ENCODE results near the gene CELF6.

CELF6 gene

DNA sequence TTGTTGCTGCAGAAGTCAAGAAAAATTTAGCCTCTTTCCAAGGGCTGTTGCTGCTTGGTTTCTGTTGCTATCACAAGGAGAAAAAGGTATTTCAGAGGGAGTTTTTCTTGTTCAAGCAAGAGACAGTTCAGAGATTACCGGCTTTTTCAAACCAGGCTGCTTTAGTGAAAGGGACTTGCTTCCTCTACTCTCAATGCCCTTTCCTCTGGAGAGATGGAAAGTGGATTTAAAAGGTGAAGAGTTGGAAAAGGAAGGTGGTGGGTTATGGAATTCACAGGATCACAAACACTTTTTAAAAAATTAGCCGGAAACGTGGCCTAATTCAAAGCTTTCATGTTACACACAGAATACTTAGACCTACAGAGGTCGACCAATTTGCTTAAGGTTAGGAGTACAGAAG is 48.7 kb downstream of the CELF6 start:
- no peak for DNase-seq

- no peak for DNase-seq
These were observed 50.2 kb downstream of the CELF6 start for GRCh38 chr15:72269739-72270138.

DNA sequence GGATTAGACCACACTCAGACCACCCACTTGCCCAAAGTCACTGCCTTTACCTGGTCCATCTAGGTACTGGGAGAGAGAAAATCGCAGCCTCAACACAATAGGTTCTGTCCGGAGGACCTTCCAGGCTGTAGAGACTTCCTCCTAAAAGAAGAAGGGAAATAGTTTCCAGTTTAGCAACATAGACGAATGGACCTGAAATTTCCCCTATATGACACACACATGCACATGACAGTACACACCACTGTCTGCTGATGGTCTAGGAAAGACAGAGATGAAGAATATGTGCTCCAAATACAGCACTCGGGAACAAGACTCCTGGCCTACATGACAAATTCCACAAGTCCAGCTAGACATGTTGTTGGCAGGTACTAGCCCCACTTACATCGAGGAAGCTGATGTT is 54.9 kb downstream of the CELF6 start:
- DNase-seq = no peak

GRCh38 chr15:72252663-72253299 is 67.2 kb downstream of the CELF6 start:
- no peak for DNase-seq

DNA sequence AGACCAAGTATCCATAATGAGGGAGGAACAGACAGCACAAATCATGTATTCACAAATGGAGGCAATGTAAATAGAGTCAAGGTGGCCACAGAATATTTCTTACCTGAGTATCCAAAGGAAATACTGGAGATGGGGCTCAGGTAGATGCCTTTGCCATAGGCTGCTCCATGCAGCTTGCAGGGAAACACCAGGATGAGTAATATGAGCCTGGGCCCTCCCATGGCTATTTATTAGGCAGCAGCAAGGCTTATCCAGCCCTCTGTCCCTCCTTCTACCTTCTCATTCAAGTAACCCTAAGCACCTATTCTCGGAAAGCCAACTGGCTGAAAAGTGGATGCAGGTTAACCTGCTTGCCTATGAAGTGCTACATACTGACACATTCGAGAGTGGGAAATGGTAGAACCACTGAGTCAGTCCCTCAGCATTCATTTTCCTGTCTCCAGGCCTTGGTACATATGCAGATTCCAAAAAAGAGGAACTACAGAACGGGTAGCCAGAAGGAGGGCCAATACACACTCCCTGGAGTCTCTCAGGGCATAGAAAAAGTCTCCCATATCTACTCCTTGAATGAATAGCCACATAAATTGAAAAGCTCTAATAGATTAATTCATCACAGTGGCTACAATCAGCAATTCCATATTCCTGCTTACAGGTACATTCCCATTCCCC is 70.7 kb downstream of the CELF6 start:
- DNase-seq = no peak

GRCh38 chr15:72248514-72248913 is 71.4 kb downstream of the CELF6 start:
- no peak for DNase-seq

DNA sequence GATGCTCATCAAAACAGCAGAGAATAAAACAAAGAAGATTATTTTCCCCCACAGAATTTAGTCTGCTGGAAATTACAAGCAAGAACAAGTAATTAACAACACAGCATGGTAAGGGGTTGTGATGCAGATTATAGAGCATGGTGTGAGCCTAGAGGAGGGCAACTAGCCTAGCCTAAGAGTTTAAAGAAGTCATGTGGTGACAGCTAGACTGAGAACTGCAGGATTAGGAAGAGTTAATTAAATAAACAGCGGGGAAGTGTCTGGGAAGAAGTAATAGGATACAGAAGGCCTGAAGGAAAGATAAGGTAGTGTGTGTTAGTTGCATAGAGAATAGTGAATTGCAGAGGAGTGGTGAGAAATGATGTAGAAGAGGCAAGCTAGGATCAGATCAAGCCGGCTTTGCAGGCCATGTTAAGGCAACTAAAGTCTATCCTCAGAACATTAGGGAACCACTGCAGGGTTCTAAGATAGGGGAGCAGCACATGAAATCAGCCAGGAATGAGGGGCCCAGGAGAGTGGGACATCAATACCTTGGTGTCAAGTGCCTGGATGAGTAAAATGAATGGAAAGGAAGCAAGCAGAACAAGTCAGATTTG is 77.1 kb downstream of the CELF6 start:
- no peak for DNase-seq

- no peak for DNase-seq
These were observed 80.3 kb downstream of the CELF6 start for GRCh38 chr15:72239652-72240051.

DNA sequence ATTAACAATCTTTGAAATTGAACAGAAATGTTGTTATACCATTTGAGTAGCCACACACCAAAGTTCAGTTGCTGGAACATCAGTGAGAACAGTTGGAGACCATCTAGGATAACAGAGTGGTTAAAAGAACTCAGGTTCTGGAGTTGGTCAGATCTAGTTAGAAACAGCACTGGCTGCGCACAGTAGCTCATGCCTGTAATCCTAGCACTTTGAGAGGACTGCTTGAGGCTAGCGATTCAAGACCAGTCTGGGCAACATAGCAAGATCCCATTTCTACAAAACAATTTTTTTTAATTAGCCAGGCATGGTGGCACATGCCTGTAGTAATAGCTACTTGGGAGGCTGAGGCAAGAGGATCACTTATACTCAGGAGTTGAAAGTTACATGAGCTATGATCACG is 81.4 kb downstream of the CELF6 start:
- no peak for DNase-seq

DNA sequence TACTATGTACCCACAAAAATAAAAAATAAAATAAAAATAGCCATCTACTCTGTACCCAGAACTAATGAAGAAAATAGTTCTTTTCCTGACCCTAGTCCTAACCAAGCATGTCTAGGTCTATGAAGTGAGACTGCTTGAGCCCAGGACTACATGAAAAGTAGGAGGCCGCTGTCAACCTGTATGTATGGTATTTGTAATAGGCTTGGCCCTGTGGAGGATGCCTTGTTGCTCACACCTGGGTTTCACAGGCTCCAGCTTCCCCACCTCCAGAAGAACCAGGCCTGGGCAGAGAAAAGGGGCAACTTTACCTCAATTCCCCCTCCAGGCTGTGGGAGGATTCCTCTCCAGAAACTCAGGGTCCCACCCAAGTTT is 82.1 kb downstream of the CELF6 start:
- no peak for DNase-seq

- peak; percentile 96 for DNase-seq
These were observed 82.7 kb downstream of the CELF6 start for GRCh38 chr15:72237029-72237852.

DNA sequence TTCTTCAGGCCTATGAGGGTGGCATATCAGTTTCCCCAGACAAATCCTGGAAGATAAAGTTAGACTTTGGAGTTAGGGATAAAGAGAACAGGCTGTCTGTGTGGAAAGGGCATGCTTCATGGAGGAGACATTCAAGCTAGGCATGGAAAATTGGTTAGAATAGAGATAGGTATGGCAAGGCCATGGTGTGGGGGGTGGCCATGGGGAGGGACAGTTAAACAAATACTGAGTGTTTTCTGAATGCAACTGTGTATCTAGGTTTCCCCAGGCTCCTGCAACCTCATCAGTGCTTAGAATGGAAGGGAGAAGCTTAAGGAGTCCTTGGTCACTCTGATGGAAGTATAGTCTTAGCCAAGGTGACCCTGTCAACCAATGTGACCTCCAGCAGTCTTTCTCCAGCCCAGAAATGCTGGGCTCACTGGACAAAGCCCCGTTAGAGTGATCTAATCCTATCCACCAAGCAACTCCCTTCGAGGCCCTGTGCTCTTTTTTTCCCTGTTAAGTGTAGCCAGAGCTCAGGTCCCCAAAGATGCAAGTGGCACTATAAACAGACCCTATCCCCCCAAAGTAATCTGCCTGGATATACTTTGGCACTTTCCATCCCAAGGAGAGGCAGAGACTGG is 83.5 kb downstream of the CELF6 start:
- no peak for DNase-seq

DNA sequence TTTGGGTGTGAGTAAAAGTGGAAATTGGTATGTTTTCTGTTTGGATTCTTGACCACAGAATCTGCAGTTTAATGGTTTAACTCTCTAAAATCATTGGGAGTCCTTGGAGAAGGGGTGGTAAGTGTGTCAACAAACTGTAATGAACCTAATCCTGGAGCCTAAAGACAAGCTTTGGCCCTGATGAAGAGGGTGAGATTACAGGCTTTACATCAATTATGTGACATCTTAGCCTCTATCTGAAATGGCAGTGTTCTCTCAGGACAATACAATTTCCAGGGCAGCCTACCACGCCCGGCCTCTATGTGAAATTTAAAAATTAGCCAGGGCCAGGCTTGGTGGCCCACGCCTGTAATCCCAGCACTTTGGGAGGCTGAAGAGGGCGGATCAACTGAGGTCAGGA is 84.7 kb downstream of the CELF6 start:
- no peak for DNase-seq

All from activated CD4-positive, alpha-beta T cell treated with anti-CD3 and anti-CD28 coated beads, Interleukin-2, amount 50 U/mL, for 16 hours (primary cell).